Measurements from ENCODE around the gene LRRC42. TPM values are rescaled to one million over a fixed set of nuclear protein-coding genes. Genes with fewer than 3 reads are reported as not detected.

The LRRC42 gene
- total RNA-seq, 1 donor, result 38.7 TPM

GRCh38 chr1:54013393-54014008 is 67.4 kb downstream of the LRRC42 start:
- DNase-seq (ENCODE audit: insufficient read length, low spot score, missing footprints), result no peak
- Histone ChIP-seq H4K20me1 (ENCODE audit: insufficient read depth, low read length) (no peaks in the 10 kb centered on the region), H3K4me1 (ENCODE audit: insufficient read depth, low read length) (no peaks in the 10 kb centered on the region), H3K79me2 (ENCODE audit: insufficient read depth, low read length) (no peaks in the 10 kb centered on the region), H3K27ac (ENCODE audit: low read depth, low read length) (no peak overlapping the region), H3K27me3 (ENCODE audit: insufficient read depth, low read length) (peaks cover 35% of the 10 kb centered on the region), H3K4me2 (ENCODE audit: insufficient read depth, low read length) (no peak overlapping the region), H3K36me3 (ENCODE audit: insufficient read depth, low read length) (no peaks in the 10 kb centered on the region), H3K4me3 (ENCODE audit: insufficient read depth, low read length) (no peak overlapping the region), H2AFZ (ENCODE audit: low read length) (no peak overlapping the region), H3K9me3 (ENCODE audit: low read depth, low read length) (no peaks in the 10 kb centered on the region)
- no peak for TF ChIP-seq CTCF (IDR thresholded peaks at IDR 0.05; ENCODE audit: extremely low read depth, low read depth, low read length)

GRCh38 chr1:54014009-54014629 is 68.0 kb downstream of the LRRC42 start:
- Histone ChIP-seq H3K4me2 (ENCODE audit: insufficient read depth, low read length) (no peak overlapping the region), H3K36me3 (ENCODE audit: insufficient read depth, low read length) (no peaks in the 10 kb centered on the region), H3K4me3 (ENCODE audit: insufficient read depth, low read length) (no peak overlapping the region), H3K9me3 (ENCODE audit: low read depth, low read length) (no peaks in the 10 kb centered on the region), H3K27me3 (ENCODE audit: insufficient read depth, low read length) (peaks cover 36% of the 10 kb centered on the region), H2AFZ (ENCODE audit: low read length) (no peak overlapping the region), H3K79me2 (ENCODE audit: insufficient read depth, low read length) (no peaks in the 10 kb centered on the region), H3K27ac (ENCODE audit: low read depth, low read length) (no peak overlapping the region), H3K4me1 (ENCODE audit: insufficient read depth, low read length) (no peaks in the 10 kb centered on the region), H4K20me1 (ENCODE audit: insufficient read depth, low read length) (no peaks in the 10 kb centered on the region)
- TF ChIP-seq CTCF (IDR thresholded peaks at IDR 0.05; ENCODE audit: extremely low read depth, low read depth, low read length), result no peak
- peak; percentile 79 for DNase-seq (ENCODE audit: insufficient read length, low spot score, missing footprints)

- H3K4me3 ChIP-seq (ENCODE audit: insufficient read depth, low read length), result no peak overlapping the region
- no peaks in the 10 kb centered on the region for H3K79me2 ChIP-seq (ENCODE audit: insufficient read depth, low read length)
- TF ChIP-seq CTCF (IDR thresholded peaks at IDR 0.05; ENCODE audit: extremely low read depth, low read depth, low read length), result no peak
- no peaks in the 10 kb centered on the region for H3K36me3 ChIP-seq (ENCODE audit: insufficient read depth, low read length)
- H2AFZ ChIP-seq (ENCODE audit: low read length), result no peak overlapping the region
- H3K9me3 ChIP-seq (ENCODE audit: low read depth, low read length), result no peaks in the 10 kb centered on the region
- H3K27me3 ChIP-seq (ENCODE audit: insufficient read depth, low read length), result peaks cover 33% of the 10 kb centered on the region
- H3K4me2 ChIP-seq (ENCODE audit: insufficient read depth, low read length), result no peak overlapping the region
- peak; percentile 82 for DNase-seq (ENCODE audit: insufficient read length, low spot score, missing footprints)
- H3K27ac ChIP-seq (ENCODE audit: low read depth, low read length), result no peak overlapping the region
- no peaks in the 10 kb centered on the region for H3K4me1 ChIP-seq (ENCODE audit: insufficient read depth, low read length)
- no peaks in the 10 kb centered on the region for H4K20me1 ChIP-seq (ENCODE audit: insufficient read depth, low read length)
These were observed 70.5 kb downstream of the LRRC42 start for GRCh38 chr1:54016343-54017282.

Other genes starting within 250 kb of the LRRC42 start
- 2.4 and 2.9 TPM in 2 replicates for gene GLIS1, start 207.2 kb upstream of the LRRC42 start, total RNA-seq
- gene NDC1, start 108.1 kb upstream of the LRRC42 start, total RNA-seq, result 12.7 and 14.7 TPM in 2 replicates
- 22.4 and 23.2 TPM in 2 replicates for gene YIPF1, start 56.6 kb upstream of the LRRC42 start, total RNA-seq
- gene DIO1, start 52.2 kb upstream of the LRRC42 start, total RNA-seq, result not detected in 2 replicates
- gene IFT25, start 651 bp upstream of the LRRC42 start, total RNA-seq, result 21.7 and 22.7 TPM in 2 replicates
- not detected in 2 replicates for gene LDLRAD1, start 71.8 kb downstream of the LRRC42 start, total RNA-seq
- gene TMEM59, start 106.9 kb downstream of the LRRC42 start, total RNA-seq, result 356 and 365 TPM in 2 replicates
- gene TCEANC2, start 107.3 kb downstream of the LRRC42 start, total RNA-seq, result 2.5 and 3.2 TPM in 2 replicates
- gene CDCP2, start 206.7 kb downstream of the LRRC42 start, total RNA-seq, result not detected in 2 replicates